Measurements from ENCODE around the gene HTR1D.

Gene HTR1D

DNA sequence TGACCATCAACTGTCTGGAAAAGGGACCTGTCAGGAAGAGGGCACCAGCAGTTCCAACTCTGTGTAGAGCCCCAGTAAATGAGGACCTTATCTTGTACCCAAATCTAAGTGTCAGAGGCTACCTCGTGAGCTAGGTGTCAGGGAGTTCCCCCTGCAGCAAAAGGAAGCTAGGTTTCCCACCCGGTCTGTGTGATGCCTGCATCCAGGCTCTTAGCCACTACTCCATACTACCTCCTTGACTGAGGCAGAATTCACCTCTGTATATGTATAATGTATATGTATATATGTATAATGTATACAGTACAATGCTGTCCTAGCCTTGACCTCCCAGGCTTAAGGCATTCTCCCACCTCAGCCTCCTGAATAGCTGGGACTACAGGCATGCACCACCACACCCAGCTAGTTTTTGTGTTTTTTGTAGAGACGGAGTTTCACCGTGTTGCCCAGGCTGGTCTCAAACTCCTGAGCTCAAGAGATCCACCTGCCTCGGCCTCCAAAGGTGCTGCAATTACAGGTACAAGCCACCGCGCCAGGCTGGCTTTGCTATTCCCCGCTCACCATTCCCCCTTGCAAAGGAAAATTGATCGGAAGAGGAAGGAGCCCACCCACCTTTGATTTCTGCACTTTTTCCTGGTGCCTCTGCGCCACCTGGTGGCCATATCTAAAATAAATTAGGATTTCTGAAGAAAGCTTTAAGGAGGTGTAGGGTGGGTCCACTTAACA lies 32.9 kb downstream of the HTR1D start:
- no peak overlapping the region; the same call in 1 of the 2 replicates for H3K4me3 ChIP-seq (ENCODE audit: low read length)
- 37% methylated on average over 9 of the region's 10 CpGs for WGBS
- no peaks in the 10 kb centered on the region for H3K36me3 ChIP-seq (ENCODE audit: insufficient read depth, low read length)
- H3K9me3 ChIP-seq (ENCODE audit: insufficient read depth, low read depth, low read length), result no peaks in the 10 kb centered on the region
- H3K4me1 ChIP-seq (ENCODE audit: insufficient read depth, low read length), result no peaks in the 10 kb centered on the region
- H3K27me3 ChIP-seq (ENCODE audit: insufficient read depth, low read length), result peaks cover 12% of the 10 kb centered on the region; the same call in 1 of the 2 replicates
- no peak overlapping the region for H3K27ac ChIP-seq (ENCODE audit: low read depth, low read length)
- no peak overlapping the region for H3K9ac ChIP-seq (ENCODE audit: low read depth, low read length)

DNA sequence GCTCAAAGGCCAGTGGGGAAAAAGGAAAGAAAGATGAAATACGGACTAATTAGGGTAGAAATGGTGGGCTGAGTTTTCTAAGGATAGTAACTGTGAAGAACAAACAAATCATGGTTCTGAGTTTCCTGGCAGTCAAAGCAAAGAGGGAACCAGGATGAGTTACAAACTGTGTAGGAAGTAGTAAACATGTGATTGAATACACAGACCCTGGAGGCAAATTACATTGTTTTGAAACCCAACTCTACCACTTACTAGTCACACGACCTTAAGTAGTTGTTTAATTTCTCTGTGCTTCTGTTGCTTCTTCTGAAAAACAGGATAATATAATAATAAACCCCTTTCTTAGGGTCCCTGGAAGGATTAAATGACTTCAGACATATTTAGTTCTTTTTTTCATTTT lies 37.4 kb downstream of the HTR1D start:
- no peaks in the 10 kb centered on the region for H3K36me3 ChIP-seq (ENCODE audit: insufficient read depth, low read length)
- H3K4me1 ChIP-seq (ENCODE audit: insufficient read depth, low read length), result 0 out of 2 replicates have a peak, but pooled peaks cover 3% of the 10 kb centered on the region
- H3K27me3 ChIP-seq (ENCODE audit: insufficient read depth, low read length), result peaks cover 50% of the 10 kb centered on the region
- 90% methylated on average over 1 of the region's 2 CpGs for WGBS
- H3K27ac ChIP-seq (ENCODE audit: low read depth, low read length), result no peak overlapping the region
- no peaks in the 10 kb centered on the region for H3K9me3 ChIP-seq (ENCODE audit: insufficient read depth, low read depth, low read length)
- no peak overlapping the region for H3K9ac ChIP-seq (ENCODE audit: low read depth, low read length)
- no peak overlapping the region for H3K4me3 ChIP-seq (ENCODE audit: low read length)

DNA sequence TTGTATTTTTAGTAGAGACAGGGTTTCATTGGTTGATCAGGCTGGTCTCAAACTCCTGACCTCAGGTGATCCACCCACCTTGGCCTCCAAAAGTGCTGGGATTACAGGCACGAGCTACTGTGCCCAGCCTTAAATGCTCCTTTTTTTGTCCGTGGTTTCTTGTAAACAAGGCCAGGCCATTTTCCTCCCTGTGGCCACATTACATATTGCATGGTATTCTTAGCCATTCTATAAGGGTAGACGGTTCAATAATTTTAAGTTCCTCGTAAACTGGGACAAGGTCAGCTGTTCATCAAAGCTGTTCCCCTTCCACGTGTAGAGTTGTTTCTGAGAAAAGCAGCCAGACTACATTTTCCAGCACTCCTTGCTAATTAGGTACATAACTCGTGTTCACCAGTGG lies 38.4 kb downstream of the HTR1D start:
- no peaks in the 10 kb centered on the region for H3K9me3 ChIP-seq (ENCODE audit: insufficient read depth, low read depth, low read length)
- H3K9ac ChIP-seq (ENCODE audit: low read depth, low read length), result no peak overlapping the region
- H3K27ac ChIP-seq (ENCODE audit: low read depth, low read length), result no peak overlapping the region
- no peak overlapping the region for H3K4me3 ChIP-seq (ENCODE audit: low read length)
- peaks cover 45% of the 10 kb centered on the region for H3K27me3 ChIP-seq (ENCODE audit: insufficient read depth, low read length)
- 0 out of 2 replicates have a peak, but pooled peaks cover 3% of the 10 kb centered on the region for H3K4me1 ChIP-seq (ENCODE audit: insufficient read depth, low read length)
- H3K36me3 ChIP-seq (ENCODE audit: insufficient read depth, low read length), result no peaks in the 10 kb centered on the region
- 86% methylated on average over 6 of the region's 6 CpGs for WGBS

DNA sequence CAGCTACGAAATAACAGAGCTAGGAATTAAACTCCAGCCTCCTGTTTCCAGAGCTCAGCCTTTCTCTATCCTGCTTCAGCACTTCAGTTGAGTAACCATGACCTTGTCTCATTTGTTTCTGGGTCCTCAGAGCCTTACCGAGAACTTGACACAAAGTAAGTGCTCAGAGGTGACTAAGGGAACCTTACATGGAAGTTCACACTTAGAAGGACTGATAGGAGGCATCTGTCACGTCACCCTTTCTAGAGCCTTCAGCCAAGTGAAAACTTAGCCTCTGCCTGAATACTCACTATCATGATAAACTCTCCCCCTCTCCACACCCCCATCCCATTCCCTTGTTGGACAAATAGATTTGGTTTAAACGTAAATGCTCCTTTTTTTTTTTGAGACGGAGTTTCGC lies 38.9 kb downstream of the HTR1D start:
- H3K27ac ChIP-seq (ENCODE audit: low read depth, low read length), result no peak overlapping the region
- peak overlapping the region; percentile 69 for H3K4me3 ChIP-seq (ENCODE audit: low read length)
- H3K9ac ChIP-seq (ENCODE audit: low read depth, low read length), result no peak overlapping the region
- H3K27me3 ChIP-seq (ENCODE audit: insufficient read depth, low read length), result peaks cover 43% of the 10 kb centered on the region
- 89% methylated on average over 6 of the region's 6 CpGs for WGBS
- H3K4me1 ChIP-seq (ENCODE audit: insufficient read depth, low read length), result 0 out of 2 replicates have a peak, but pooled peaks cover 3% of the 10 kb centered on the region
- no peaks in the 10 kb centered on the region for H3K9me3 ChIP-seq (ENCODE audit: insufficient read depth, low read depth, low read length)
- H3K36me3 ChIP-seq (ENCODE audit: insufficient read depth, low read length), result no peaks in the 10 kb centered on the region

DNA sequence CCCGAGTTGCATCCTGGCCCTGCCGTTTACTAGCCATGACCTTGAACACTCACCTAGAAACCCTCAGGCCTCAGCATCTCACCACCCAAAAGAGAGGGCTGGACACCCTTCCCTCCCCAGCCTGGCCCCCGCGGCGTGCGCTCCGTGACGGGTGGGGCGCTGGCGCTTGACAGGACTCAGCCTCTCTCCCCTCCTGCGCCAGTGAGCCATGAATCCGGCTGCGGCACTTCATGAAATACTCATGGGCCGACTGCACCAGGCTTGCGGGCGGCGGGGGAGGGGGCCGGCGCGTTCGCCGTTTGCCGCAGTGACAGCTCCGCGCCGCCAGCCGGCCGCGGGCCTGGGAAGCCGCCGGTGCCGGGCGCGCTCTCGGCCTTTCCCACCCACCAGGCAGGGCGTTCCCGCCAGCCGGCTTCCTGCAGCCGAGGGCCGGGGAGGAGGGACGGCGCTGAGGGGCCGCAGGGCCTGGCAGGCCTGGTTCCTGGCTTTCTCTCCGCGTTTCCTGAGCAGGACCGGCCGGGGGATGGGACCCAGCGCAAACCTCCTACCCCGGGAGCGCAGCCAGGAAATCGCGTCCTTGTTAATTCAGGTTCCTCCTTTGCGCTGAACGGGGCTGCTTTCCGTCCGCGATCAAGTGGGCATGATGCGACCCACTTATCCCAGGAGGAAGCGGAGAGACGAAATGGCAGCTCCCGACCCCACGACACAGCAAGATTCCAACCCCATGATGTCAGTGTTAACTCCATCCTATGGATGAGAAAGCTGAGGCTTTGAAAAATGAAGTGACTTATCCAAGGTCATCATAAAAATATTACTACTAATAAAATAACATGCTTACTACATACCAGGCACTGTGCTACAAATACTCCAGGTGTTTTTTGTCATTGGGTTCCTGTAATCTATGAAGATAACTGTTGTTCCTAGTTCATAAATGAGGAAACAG lies 39.6 kb downstream of the HTR1D start:
- no peak overlapping the region; the same call in 1 of the 2 replicates for H3K27ac ChIP-seq (ENCODE audit: low read depth, low read length)
- peaks cover 43% of the 10 kb centered on the region for H3K27me3 ChIP-seq (ENCODE audit: insufficient read depth, low read length)
- 0 out of 2 replicates have a peak, but pooled peaks cover 3% of the 10 kb centered on the region for H3K4me1 ChIP-seq (ENCODE audit: insufficient read depth, low read length)
- peak overlapping the region; percentile 69 for H3K4me3 ChIP-seq (ENCODE audit: low read length)
- H3K36me3 ChIP-seq (ENCODE audit: insufficient read depth, low read length), result no peaks in the 10 kb centered on the region
- H3K9ac ChIP-seq (ENCODE audit: low read depth, low read length), result peak overlapping the region; percentile 71
- no peaks in the 10 kb centered on the region for H3K9me3 ChIP-seq (ENCODE audit: insufficient read depth, low read depth, low read length)
- WGBS, result 3% methylated on average over 62 of the region's 62 CpGs

DNA sequence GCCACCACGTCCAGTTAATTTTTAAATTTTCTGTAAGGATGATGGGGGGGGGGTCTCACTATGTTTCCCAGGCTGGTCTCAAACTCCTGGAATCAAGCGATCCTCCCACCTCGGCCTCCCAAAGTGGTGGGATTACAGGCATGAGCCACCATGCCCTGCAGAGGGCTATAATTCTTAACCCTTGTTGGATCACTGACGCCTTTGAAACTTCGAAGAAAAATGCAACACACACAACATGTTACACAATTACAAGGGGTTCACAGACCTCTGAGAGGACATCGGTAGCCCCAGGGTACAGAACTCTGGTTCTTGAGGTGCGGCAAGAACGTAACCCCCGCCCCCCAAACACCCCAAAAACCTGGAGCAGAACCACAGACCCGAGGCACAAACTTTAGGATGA lies 40.3 kb downstream of the HTR1D start:
- peak overlapping the region; percentile 69 for H3K4me3 ChIP-seq (ENCODE audit: low read length)
- H3K4me1 ChIP-seq (ENCODE audit: insufficient read depth, low read length), result 0 out of 2 replicates have a peak, but pooled peaks cover 3% of the 10 kb centered on the region
- H3K27me3 ChIP-seq (ENCODE audit: insufficient read depth, low read length), result peaks cover 43% of the 10 kb centered on the region
- no peak overlapping the region for H3K27ac ChIP-seq (ENCODE audit: low read depth, low read length)
- H3K36me3 ChIP-seq (ENCODE audit: insufficient read depth, low read length), result no peaks in the 10 kb centered on the region
- no peaks in the 10 kb centered on the region for H3K9me3 ChIP-seq (ENCODE audit: insufficient read depth, low read depth, low read length)
- peak overlapping the region; percentile 71 for H3K9ac ChIP-seq (ENCODE audit: low read depth, low read length)
- 72% methylated on average over 10 of the region's 10 CpGs for WGBS

DNA sequence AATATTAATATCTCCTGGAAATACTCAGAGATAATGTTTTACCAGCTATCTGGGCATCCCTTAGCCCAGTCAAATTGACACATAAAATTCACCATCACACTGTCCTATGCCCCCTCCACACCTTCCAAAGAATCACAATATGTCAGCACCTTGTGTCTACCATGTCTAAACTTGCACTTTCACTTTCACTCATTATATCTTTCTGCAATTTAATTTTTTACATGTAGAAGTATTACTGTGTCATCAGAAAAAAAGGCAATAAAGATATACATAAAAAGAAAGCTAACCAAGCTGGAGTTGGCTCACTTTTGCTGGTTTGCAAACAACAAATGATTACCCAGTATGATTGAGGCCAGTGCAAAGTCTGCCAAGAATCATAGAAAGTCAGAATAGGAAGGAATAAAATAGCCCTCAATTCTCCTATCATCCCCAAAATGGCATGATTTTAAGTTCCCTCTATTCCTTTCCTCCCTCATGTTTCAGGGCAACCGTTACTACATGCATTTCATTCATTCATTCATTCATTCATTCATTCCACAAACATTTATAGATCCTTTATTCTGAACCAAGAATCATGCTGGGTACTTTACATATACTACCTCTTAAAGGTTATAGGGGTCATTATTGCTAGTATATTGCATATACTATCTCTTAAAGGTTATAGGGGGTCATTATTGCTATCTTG lies 42.7 kb downstream of the HTR1D start:
- Histone ChIP-seq H3K9me3 (ENCODE audit: insufficient read depth, low read depth, low read length) (no peaks in the 10 kb centered on the region), H3K4me1 (ENCODE audit: insufficient read depth, low read length) (peaks cover 3% of the 10 kb centered on the region; the same call in 1 of the 2 replicates), H3K9ac (ENCODE audit: low read depth, low read length) (no peak overlapping the region), H3K27ac (ENCODE audit: low read depth, low read length) (no peak overlapping the region), H3K27me3 (ENCODE audit: insufficient read depth, low read length) (peaks cover 40% of the 10 kb centered on the region), H3K4me3 (ENCODE audit: low read length) (no peak overlapping the region), H3K36me3 (ENCODE audit: insufficient read depth, low read length) (no peaks in the 10 kb centered on the region)
- WGBS, result 81% methylated on average over 1 of the region's 1 CpG

DNA sequence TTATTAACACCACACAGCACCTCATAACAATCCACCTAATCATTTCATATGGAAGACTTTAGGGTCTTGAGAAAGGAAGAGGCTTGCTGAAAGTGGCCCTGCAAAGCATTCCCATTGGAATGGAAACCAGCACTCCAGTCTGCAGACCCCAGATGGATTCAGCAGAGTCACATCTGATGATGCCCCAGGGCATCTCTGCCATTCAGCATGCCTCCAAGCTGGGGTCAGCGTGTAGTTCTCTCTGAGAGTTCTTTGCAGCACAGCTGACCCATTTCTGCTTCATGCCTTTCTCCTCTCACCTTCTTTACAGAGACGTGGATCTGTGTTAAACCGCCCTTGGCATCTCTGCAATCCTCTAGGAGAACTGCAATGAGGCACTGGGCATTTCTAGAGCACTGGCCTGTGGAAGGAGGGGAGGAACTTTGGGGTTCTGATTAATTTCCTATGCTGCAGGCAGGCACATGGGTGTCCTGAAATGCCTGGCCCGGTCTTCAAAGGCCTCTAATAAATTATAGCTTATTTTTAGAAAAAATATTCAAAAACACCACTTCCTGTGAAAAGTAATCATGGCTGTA lies 46.0 kb downstream of the HTR1D start:
- H3K9ac ChIP-seq (ENCODE audit: low read depth, low read length), result no peak overlapping the region
- peaks cover 7% of the 10 kb centered on the region; the same call in 1 of the 2 replicates for H3K4me1 ChIP-seq (ENCODE audit: insufficient read depth, low read length)
- no peaks in the 10 kb centered on the region for H3K36me3 ChIP-seq (ENCODE audit: insufficient read depth, low read length)
- no peaks in the 10 kb centered on the region for H3K9me3 ChIP-seq (ENCODE audit: insufficient read depth, low read depth, low read length)
- H3K27me3 ChIP-seq (ENCODE audit: insufficient read depth, low read length), result peaks cover 7% of the 10 kb centered on the region
- WGBS, result 73% methylated on average over 3 of the region's 4 CpGs
- H3K4me3 ChIP-seq (ENCODE audit: low read length), result no peak overlapping the region
- H3K27ac ChIP-seq (ENCODE audit: low read depth, low read length), result no peak overlapping the region

DNA sequence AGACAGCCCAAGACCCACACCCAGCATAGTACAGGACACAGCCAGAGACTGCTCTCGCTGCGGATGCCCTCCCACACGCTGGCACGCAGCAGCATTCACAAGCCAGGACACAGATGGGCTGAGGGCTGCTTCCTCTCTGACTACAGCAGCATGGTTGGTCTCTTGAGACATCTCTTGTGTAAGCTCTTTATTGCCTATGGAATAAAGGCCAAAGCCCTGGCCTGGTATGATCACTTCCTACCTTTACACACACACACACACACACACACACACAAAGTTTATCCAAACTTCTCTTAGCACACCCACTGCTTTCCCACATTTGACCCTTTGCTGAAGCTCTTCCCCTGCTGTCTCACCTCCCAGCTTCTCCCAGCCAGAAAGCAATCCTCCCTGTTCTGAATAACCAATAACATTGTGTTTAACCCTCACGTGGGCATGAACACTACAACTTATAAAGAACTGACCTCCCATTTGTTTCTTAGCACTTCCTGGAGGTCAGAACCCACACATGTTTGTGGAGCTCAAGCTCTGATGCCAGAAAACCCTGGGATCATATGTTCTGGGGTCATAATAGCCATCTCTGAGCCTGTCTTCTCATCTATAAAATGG lies 47.5 kb downstream of the HTR1D start:
- Histone ChIP-seq H3K4me1 (ENCODE audit: insufficient read depth, low read length) (peaks cover 10% of the 10 kb centered on the region; the same call in 1 of the 2 replicates), H3K36me3 (ENCODE audit: insufficient read depth, low read length) (no peaks in the 10 kb centered on the region), H3K4me3 (ENCODE audit: low read length) (no peak overlapping the region), H3K9ac (ENCODE audit: low read depth, low read length) (no peak overlapping the region), H3K27me3 (ENCODE audit: insufficient read depth, low read length) (no peaks in the 10 kb centered on the region), H3K27ac (ENCODE audit: low read depth, low read length) (no peak overlapping the region), H3K9me3 (ENCODE audit: insufficient read depth, low read depth, low read length) (no peaks in the 10 kb centered on the region)
- 78% methylated on average over 5 of the region's 5 CpGs for WGBS

DNA sequence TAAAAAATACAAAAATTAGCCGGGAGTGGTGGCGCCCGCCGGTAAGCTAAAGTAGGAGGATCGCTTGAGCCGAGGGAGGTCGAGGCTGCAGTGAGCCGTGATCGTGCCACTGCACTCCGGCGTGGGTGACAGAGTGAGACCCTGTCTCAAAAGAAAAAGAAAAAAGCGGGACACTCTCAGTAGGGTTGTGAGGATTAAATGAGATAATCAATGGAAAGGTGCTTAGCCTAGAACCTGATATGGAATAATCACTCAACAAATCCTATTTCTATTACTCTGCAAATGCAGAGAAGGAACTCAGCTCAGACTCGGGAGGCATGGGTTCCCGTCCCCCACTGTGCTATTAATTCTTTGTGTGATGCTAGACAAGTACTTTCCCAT lies 48.1 kb downstream of the HTR1D start:
- no peaks in the 10 kb centered on the region for H3K9me3 ChIP-seq (ENCODE audit: insufficient read depth, low read depth, low read length)
- 90% methylated on average over 14 of the region's 14 CpGs for WGBS
- H3K27ac ChIP-seq (ENCODE audit: low read depth, low read length), result no peak overlapping the region
- H3K9ac ChIP-seq (ENCODE audit: low read depth, low read length), result no peak overlapping the region
- H3K27me3 ChIP-seq (ENCODE audit: insufficient read depth, low read length), result no peaks in the 10 kb centered on the region
- peak overlapping the region; percentile 75 for H3K4me3 ChIP-seq (ENCODE audit: low read length)
- peaks cover 11% of the 10 kb centered on the region; the same call in 1 of the 2 replicates for H3K4me1 ChIP-seq (ENCODE audit: insufficient read depth, low read length)
- no peaks in the 10 kb centered on the region for H3K36me3 ChIP-seq (ENCODE audit: insufficient read depth, low read length)

All from HUES64 (cell line).